Activated naive CD8-positive, alpha-beta T cell treated with anti-CD3 and anti-CD28 coated beads, Interleukin-2, amount 50 U/mL, for 16 hours (primary cell): Measurements from ENCODE around the gene IGHMBP2.
A peak's percentile ranks its signal among the peaks of the same experiment; 100 is the strongest.
"Not testable (repeated sequence)": the region's sequence is repeated elsewhere in the genome, so short reads cannot be mapped to it uniquely, and the experiment has no call there.

Source experiments
- DNase-seq: peaks from one replicate; pipeline ENCODE4 v3.0.0-alpha.2; 2020; ENCODE audit warnings: low read depth, low spot score

Gene IGHMBP2

GRCh38 chr11:68903288-68904247 is at the start of gene IGHMBP2, which contains the start of gene MRPL21:
TSS of gene IGHMBP2 (plus strand) at chr11:68903891. CDS start at chr11:68903953, 62 bp downstream.
TSS of gene MRPL21 (minus strand) at chr11:68903832. CDS start at chr11:68903810, 22 bp downstream.
- DNase-seq = peak; percentile 63

GRCh38 chr11:68854273-68854958 is 49.3 kb upstream of the IGHMBP2 start:
- DNase-seq = no peak

- DNase-seq = no peak
Measured at GRCh38 chr11:68855205-68855981, 48.3 kb upstream of the IGHMBP2 start.

- not testable (repeated sequence) for DNase-seq
Measured at GRCh38 chr11:68856425-68857030, 47.2 kb upstream of the IGHMBP2 start.

GRCh38 chr11:68857037-68857586 is 46.6 kb upstream of the IGHMBP2 start:
- DNase-seq = no peak

- no peak for DNase-seq
Measured at GRCh38 chr11:68859123-68859522, 44.6 kb upstream of the IGHMBP2 start.

GRCh38 chr11:68862421-68862820 is 41.3 kb upstream of the IGHMBP2 start:
- DNase-seq = no peak

- no peak for DNase-seq
Measured at GRCh38 chr11:68863553-68864265, 40.0 kb upstream of the IGHMBP2 start.

- no peak for DNase-seq
Measured at GRCh38 chr11:68865241-68865640, 38.5 kb upstream of the IGHMBP2 start.

GRCh38 chr11:68867066-68867465 is 36.6 kb upstream of the IGHMBP2 start:
- DNase-seq = no peak

- no peak for DNase-seq
Measured at GRCh38 chr11:68868221-68868835, 35.4 kb upstream of the IGHMBP2 start.

GRCh38 chr11:68870470-68870869 is 33.2 kb upstream of the IGHMBP2 start:
- DNase-seq = no peak

GRCh38 chr11:68872216-68873003 is 31.3 kb upstream of the IGHMBP2 start:
- DNase-seq = no peak

- no peak for DNase-seq
Measured at GRCh38 chr11:68878022-68878421, 25.7 kb upstream of the IGHMBP2 start.

GRCh38 chr11:68880851-68881250 is 22.8 kb upstream of the IGHMBP2 start:
- no peak for DNase-seq

GRCh38 chr11:68881320-68881719 is 22.4 kb upstream of the IGHMBP2 start:
- no peak for DNase-seq

GRCh38 chr11:68882391-68882790 is 21.3 kb upstream of the IGHMBP2 start:
- no peak for DNase-seq

GRCh38 chr11:68884827-68885226 is 18.9 kb upstream of the IGHMBP2 start:
- not testable (repeated sequence) for DNase-seq

GRCh38 chr11:68889948-68890446 is 13.7 kb upstream of the IGHMBP2 start:
- DNase-seq = no peak
